ENCODE results near the gene OR5D13.

OR5D13 gene

GRCh38 chr11:55773138-55773537 is at the start of gene OR5D13:
Gene OR5D13 (plus strand): TSS chr11:55773438. CDS start chr11:55773438, 0 bp downstream.
- no peak for DNase-seq (ENCODE audit: low read depth)

- DNase-seq (ENCODE audit: low read depth), result no peak
Observed at GRCh38 chr11:55726715-55727324, 46.4 kb upstream of the OR5D13 start.

GRCh38 chr11:55732936-55733335 is 40.3 kb upstream of the OR5D13 start:
- DNase-seq (ENCODE audit: low read depth), result no peak

GRCh38 chr11:55791606-55792005 is 18.4 kb downstream of the OR5D13 start:
- no peak for DNase-seq (ENCODE audit: low read depth)

- DNase-seq (ENCODE audit: low read depth), result no peak
Observed at GRCh38 chr11:55793321-55793720, 20.1 kb downstream of the OR5D13 start.

GRCh38 chr11:55795256-55795655 is 22.0 kb downstream of the OR5D13 start, which contains the start of gene OR5D14:
Gene OR5D14 (plus strand): TSS chr11:55795556. CDS start chr11:55795556, 0 bp downstream.
- DNase-seq (ENCODE audit: low read depth), result no peak

- no peak for DNase-seq (ENCODE audit: low read depth)
Observed at GRCh38 chr11:55806248-55806647, 33.0 kb downstream of the OR5D13 start.

GRCh38 chr11:55811067-55811466 is 37.8 kb downstream of the OR5D13 start, which contains the start of gene OR5L1:
Gene OR5L1 (plus strand): TSS chr11:55811367. CDS start chr11:55811467, 100 bp downstream.
- DNase-seq (ENCODE audit: low read depth), result no peak

- DNase-seq (ENCODE audit: low read depth), result no peak
Observed at GRCh38 chr11:55819330-55819729, 46.1 kb downstream of the OR5D13 start, which contains the start of gene OR5D18. Gene OR5D18 (plus strand): TSS chr11:55819630. CDS start chr11:55819630, 0 bp downstream.

All from fibroblast of the conjunctiva (primary cell).